K562 (cell line): ENCODE data around the gene SFSWAP. TPM values are rescaled to one million over a fixed set of nuclear protein-coding genes. Genes with fewer than 3 reads are reported as not detected.

ENCODE experiments used
- ATF4 ChIP-seq: fragments of 450-650 bp; formaldehyde crosslinking; IDR thresholded peaks from 2 replicates; pipeline ENCODE4 v1.4.0; 2022; ENCODE audit warnings: mild to moderate bottlenecking, moderate library complexity
- BACH1 ChIP-seq: fragments of 200-800 bp; sonication (Bioruptor generic); IDR thresholded peaks from 2 replicates; pipeline ENCODE4 v1.6.1; 2016; ENCODE audit warnings: missing genetic modification characterization, missing compliant biosample characterization
- CBFA2T3 ChIP-seq: fragments of 450-650 bp; IDR thresholded peaks from 2 replicates; pipeline ENCODE4 v1.6.1; 2017
- CCNT2 ChIP-seq: IDR thresholded peaks from 2 replicates; pipeline ENCODE4 v1.6.1; 2011; ENCODE audit warnings: borderline replicate concordance, low read depth, mild to moderate bottlenecking, moderate library complexity, mixed read lengths, low read length; ENCODE audit not compliant: insufficient read length; ENCODE audit errors: extremely low read depth
- EGR1 ChIP-seq: fragments of 450-650 bp; conservative IDR thresholded peaks from 2 replicates; pipeline ENCODE4 v1.6.1; 2017; ENCODE audit warnings: mild to moderate bottlenecking
- EP300 ChIP-seq: IDR thresholded peaks from 2 replicates; pipeline ENCODE4 v1.6.1; 2012; ENCODE audit warnings: low read length, improper control_type of control experiment
- HBP1 ChIP-seq: fragments of 450-650 bp; formaldehyde crosslinking; IDR thresholded peaks from 2 replicates; pipeline ENCODE4 v1.4.0; 2022; ENCODE audit warnings: missing genetic modification characterization
- KLF16 ChIP-seq: IDR thresholded peaks from 2 replicates; pipeline ENCODE4 v1.6.1; 2016; ENCODE audit warnings: antibody characterized with exemption
- LARP7 ChIP-seq: fragments of 450-650 bp; IDR thresholded peaks from 2 replicates; pipeline ENCODE4 v1.6.1; 2016
- MXD1 ChIP-seq: fragments of 250-450 bp; sonication (Bioruptor Pico); IDR thresholded peaks from 2 replicates; pipeline ENCODE4 v1.8.0; 2021; ENCODE audit warnings: borderline replicate concordance, mild to moderate bottlenecking, moderate library complexity; ENCODE audit not compliant: poor library complexity, severe bottlenecking
- NCOR1 ChIP-seq: fragments of 450-650 bp; IDR thresholded peaks from 2 replicates; pipeline ENCODE4 v1.6.1; 2016; ENCODE audit warnings: mild to moderate bottlenecking, moderate library complexity
- POLR2B ChIP-seq: fragments of 450-650 bp; IDR thresholded peaks from 2 replicates; pipeline ENCODE4 v1.6.1; 2018; ENCODE audit warnings: low read depth; ENCODE audit not compliant: partially characterized antibody
- PURB ChIP-seq: sonication (generic); formaldehyde crosslinking; IDR thresholded peaks from 2 replicates; pipeline ENCODE4 v1.9.0; 2021; ENCODE audit warnings: low read depth, mild to moderate bottlenecking, missing genetic modification reagents
- RCOR1 ChIP-seq, 2 experiments: IDR thresholded peaks; 2 replicates each; pipeline ENCODE4 v1.6.1; 2012; ENCODE audit warnings: low read depth in 2 of 2, low read length in 2 of 2, borderline replicate concordance in 1 of 2, improper control_type of control experiment in 1 of 2
- SMC3 ChIP-seq: conservative IDR thresholded peaks from 2 replicates; pipeline ENCODE4 v1.6.1; 2011; ENCODE audit warnings: low read depth, low read length, improper control_type of control experiment; ENCODE audit not compliant: insufficient read depth
- SOX6 ChIP-seq: fragments of 450-650 bp; IDR thresholded peaks from 2 replicates; pipeline ENCODE4 v1.6.1; 2014; ENCODE audit warnings: mild to moderate bottlenecking
- SP2 ChIP-seq: IDR thresholded peaks from 2 replicates; pipeline ENCODE4 v1.6.1; 2011; ENCODE audit warnings: mild to moderate bottlenecking, low read depth, low read length, moderate library complexity; ENCODE audit not compliant: poor library complexity, severe bottlenecking; ENCODE audit errors: extremely low read depth
- SRSF3 ChIP-seq: fragments of 200-400 bp; formaldehyde crosslinking; IDR thresholded peaks from 2 replicates; pipeline ENCODE4 v1.6.1; 2016; ENCODE audit warnings: mild to moderate bottlenecking, low read length, moderate library complexity; ENCODE audit not compliant: insufficient read depth
- TCF15 ChIP-seq: fragments of 250-450 bp; sonication (Bioruptor Pico); IDR thresholded peaks from 2 replicates; pipeline ENCODE4 v1.8.0; 2022; ENCODE audit warnings: moderate library complexity, mild to moderate bottlenecking, inconsistent platforms
- ZNF134 ChIP-seq: fragments of 250-450 bp; sonication (Bioruptor Pico); conservative IDR thresholded peaks from 2 replicates; pipeline ENCODE4 v1.4.0; 2020
- ZNF253 ChIP-seq: fragments of 250-450 bp; sonication (Bioruptor Pico); conservative IDR thresholded peaks from 2 replicates; pipeline ENCODE4 v1.6.1; 2021; ENCODE audit warnings: mild to moderate bottlenecking
- ZNF316 ChIP-seq: fragments of 450-650 bp; IDR thresholded peaks from 2 replicates; pipeline ENCODE4 v1.6.1; 2016
- ZNF584 ChIP-seq: fragments of 200-800 bp; sonication (Bioruptor generic); IDR thresholded peaks from 2 replicates; pipeline ENCODE4 v1.6.1; 2016; ENCODE audit warnings: low read depth, mild to moderate bottlenecking, missing genetic modification characterization, missing compliant biosample characterization
- ZNF740 ChIP-seq, 3 experiments: fragments of 200-800 bp in 1 of 3; sonication (Bioruptor generic) in 1 of 3; sonication (generic) in 1 of 3; formaldehyde crosslinking in 1 of 3; IDR thresholded peaks; 2 replicates each; pipeline versions ENCODE4 v1.6.1 to v1.8.0; 2016 to 2022; ENCODE audit warnings: mild to moderate bottlenecking in 2 of 3, missing compliant biosample characterization in 2 of 3, missing genetic modification characterization in 2 of 3, missing genetic modification reagents in 1 of 3
- polyA plus RNA-seq, 8 experiments: library from polyadenylated mRNA; depleted of rRNA in 4 of 8; stranded (reverse) in 5 of 8; unstranded in 3 of 8; fragments of >200 nt; fragmentation: Nextera tagmentation in 2 of 8; fragmentation: Illumina TruSeq in 1 of 8; extraction: Ambion mirVana in 2 of 8; extraction: Trizol in 1 of 8; gene quantifications; 2 replicates each; pipeline versions ENCODE4 v1.2.1 to v1.2.3, GENCODE V29; 2011 to 2014; ENCODE audit warnings: inconsistent platforms in 1 of 8, missing spikeins in 1 of 8
- total RNA-seq, 7 experiments: library from RNA; depleted of rRNA in 6 of 7; stranded (reverse); fragments of >200 nt in 6 of 7; fragmentation: Illumina TruSeq in 2 of 7; extraction: Trizol in 2 of 7; gene quantifications; 2 replicates each; pipeline versions ENCODE4 v1.2.1 to v1.2.3, GENCODE V29; 2011 to 2021; ENCODE audit warnings: low replicate concordance in 1 of 7

The SFSWAP gene
- total and polyA plus RNA-seq, 9 of the 15 experiments (the other 6 are each of a cell fraction or from before 2014, with no cell fraction given): 2.4 to 60.4 (median 32.6) TPM

GRCh38 chr12:131716282-131716681 lies 5.4 kb downstream of the SFSWAP start (continued):
- no peak for TF ChIP-seq ATF4 (CRISPR knock-in tag)
- 0 out of 2 replicates have a peak, but pooled peaks have one; percentile 22 for TF ChIP-seq NCOR1
- TF ChIP-seq EP300: 0 out of 2 replicates have a peak, but pooled peaks have one; percentile 22
- no peak for TF ChIP-seq BACH1 (tag)
- no peak for TF ChIP-seq KLF16
- TF ChIP-seq RCOR1 (IDR thresholded peaks at IDR 0.05; ENCODE audit: borderline replicate concordance in 1 of 2, low read depth in 2 of 2, low read length in 2 of 2): peak in 1 of 2 experiments; percentile 75; a peak in 1 of 4 replicates
- no peak for TF ChIP-seq HBP1
- TF ChIP-seq POLR2B: no peak
- no peak for TF ChIP-seq ZNF134 (CRISPR knock-in tag)
- TF ChIP-seq ZNF584 (CRISPR knock-in tag): no peak
- TF ChIP-seq ZNF740 (CRISPR knock-in tag; IDR thresholded peaks at IDR 0.05): no peak
- TF ChIP-seq ZNF740 (tag; IDR thresholded peaks at IDR 0.05): no peak
- peak; percentile 20 for TF ChIP-seq CCNT2
- no peak for TF ChIP-seq TCF15 (CRISPR knock-in tag)
- no peak for TF ChIP-seq EGR1
- TF ChIP-seq SP2: no peak
- TF ChIP-seq MXD1 (CRISPR knock-in tag): no peak
- no peak for TF ChIP-seq PURB (CRISPR knock-in tag)
- TF ChIP-seq LARP7: no peak
- no peak for TF ChIP-seq SMC3
- no peak for TF ChIP-seq SOX6
- TF ChIP-seq SRSF3: no peak
- no peak for TF ChIP-seq ZNF253
- TF ChIP-seq CBFA2T3: peak; percentile 59
- no peak for TF ChIP-seq ZNF316
